GM18861 (cell line): Measurements from ENCODE around the gene PLAGL2.
"Not testable (repeated sequence)": the region's sequence is repeated elsewhere in the genome, so short reads cannot be mapped to it uniquely, and the experiment has no call there.

ENCODE experiments used
- ATAC-seq: cut with Tn5 transposase; IDR thresholded peaks from one replicate; pipeline ENCODE4 v1.9.1; 2021; ENCODE audit not compliant: unreplicated experiment

The PLAGL2 gene

GRCh38 chr20:32183947-32184635 lies 23.5 kb downstream of the PLAGL2 start:
- no peak for ATAC-seq

GRCh38 chr20:32181606-32182005 lies 25.9 kb downstream of the PLAGL2 start:
- ATAC-seq: no peak

- no peak for ATAC-seq
These were observed 27.6 kb downstream of the PLAGL2 start for GRCh38 chr20:32179934-32180333.

DNA sequence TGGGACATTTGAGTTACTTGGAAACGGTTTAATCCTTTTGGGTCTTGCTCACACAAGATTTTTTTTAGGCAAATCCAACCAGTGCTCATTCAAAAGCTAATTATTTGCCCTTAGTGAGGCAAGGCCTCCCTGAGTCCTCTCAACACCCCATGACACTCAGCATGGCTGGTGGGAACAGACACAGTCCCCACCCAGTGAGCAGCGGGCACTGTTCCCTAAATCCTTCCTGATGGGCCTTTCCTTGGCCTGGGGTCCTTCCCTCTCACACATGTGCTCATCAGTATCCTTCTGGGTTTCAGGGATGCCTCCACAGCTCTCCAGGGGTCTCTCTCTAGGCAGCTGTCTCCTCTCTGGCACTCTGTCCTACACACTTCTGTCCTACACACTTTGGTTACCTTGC lies 28.0 kb downstream of the PLAGL2 start:
- no peak for ATAC-seq

DNA sequence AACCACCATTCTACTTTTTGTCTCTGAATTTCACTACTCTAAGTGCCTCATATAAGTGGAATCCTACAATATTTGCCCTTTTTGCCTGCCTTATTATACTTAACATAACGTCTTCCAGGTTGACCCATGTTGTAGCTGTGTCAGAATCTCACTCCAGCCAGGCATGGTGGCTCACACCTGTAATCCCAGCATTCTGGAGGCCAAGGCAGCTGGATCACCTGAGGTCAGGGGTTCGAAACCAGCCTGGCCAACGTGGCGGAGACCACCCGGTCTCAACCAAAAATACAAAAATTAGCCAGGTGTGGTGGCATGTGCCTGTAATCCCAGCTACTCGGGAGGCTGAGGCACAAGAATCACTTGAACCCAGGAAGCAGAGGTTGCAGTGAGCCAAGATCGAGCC lies 29.8 kb downstream of the PLAGL2 start:
- ATAC-seq: not testable (repeated sequence)

DNA sequence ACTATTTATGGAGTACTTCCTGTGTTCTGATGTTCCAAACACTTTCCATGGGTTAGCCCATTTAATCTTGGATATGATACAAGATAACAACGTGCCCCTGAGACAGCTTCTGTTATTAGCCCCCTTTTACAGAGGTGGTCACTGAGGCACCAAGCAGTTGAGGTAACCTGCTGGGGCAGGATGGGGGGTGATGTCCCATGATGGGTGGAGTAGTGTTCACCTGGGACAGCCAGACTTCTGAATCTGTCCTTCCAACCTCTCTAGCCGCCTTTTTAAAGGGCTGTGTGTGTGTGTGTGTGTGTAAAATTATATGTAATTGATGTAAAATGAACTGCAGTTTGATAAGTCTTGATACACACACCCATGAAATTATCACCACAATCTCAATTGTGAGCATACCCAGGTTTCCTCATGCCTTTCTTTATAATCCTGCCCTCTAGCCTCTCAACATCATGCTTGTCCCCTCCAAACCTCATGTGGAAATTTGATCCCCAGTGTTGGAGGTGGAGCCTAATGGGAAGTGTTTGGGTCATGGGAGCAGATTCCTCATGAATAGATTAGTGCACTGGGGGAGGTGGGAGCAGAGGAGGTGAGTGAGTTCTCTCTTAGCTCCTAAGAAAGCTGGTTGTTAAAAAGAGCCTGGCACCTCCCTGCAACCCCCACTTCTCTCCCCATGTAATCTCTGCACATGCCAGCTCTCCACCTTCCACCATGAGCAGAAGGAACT lies 39.2 kb downstream of the PLAGL2 start:
- ATAC-seq: no peak

DNA sequence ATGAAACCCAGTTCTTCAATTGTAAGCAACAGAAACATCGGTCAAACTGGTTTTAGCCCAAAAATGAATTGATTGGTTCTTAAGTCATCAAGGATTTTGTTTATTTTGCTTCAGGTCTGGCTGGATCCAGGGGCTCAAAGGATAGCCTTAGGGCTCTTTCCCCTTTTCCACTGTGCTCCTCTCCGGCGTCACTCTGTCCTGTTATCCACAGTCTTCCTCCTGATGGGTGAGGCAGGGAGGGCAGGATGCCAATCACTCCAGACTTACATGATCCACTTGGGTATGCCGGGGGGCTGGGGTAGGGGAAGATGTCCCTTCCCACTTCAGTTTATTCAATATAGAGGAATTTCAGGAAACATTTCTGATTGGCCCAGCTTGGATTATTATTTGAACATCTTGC lies 40.0 kb downstream of the PLAGL2 start:
- ATAC-seq: no peak

- no peak for ATAC-seq
These were observed 41.6 kb downstream of the PLAGL2 start for GRCh38 chr20:32165836-32166545.

- ATAC-seq: no peak
These were observed 42.4 kb downstream of the PLAGL2 start for GRCh38 chr20:32164984-32165735.

DNA sequence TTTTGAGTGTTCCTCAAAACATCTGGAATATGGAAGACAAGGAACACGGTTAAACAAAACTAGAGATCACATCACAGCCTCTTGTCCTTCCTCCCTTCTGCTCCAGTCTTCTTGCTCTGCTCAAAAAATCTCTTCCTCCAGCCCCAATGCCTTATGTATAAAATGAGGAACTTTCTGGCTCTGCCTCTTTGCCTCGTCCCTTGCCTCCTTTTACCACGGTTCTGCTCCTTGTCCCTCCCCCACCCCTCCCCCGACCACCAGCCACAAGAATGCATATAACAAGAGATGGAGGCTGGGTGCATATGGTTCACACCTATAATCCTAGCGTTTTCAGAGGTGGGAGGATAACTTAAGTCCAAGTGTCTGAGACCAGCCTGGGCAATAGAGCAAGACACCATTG lies 43.6 kb downstream of the PLAGL2 start:
- no peak for ATAC-seq

GRCh38 chr20:32162351-32162750 lies 45.2 kb downstream of the PLAGL2 start:
- no peak for ATAC-seq

GRCh38 chr20:32160341-32160740 lies 47.2 kb downstream of the PLAGL2 start:
- ATAC-seq: no peak

GRCh38 chr20:32159766-32160221 lies 47.7 kb downstream of the PLAGL2 start:
- no peak for ATAC-seq

- no peak for ATAC-seq
These were observed 48.4 kb downstream of the PLAGL2 start for GRCh38 chr20:32158943-32159660.

- ATAC-seq: no peak
These were observed 49.2 kb downstream of the PLAGL2 start for GRCh38 chr20:32158351-32158750.

DNA sequence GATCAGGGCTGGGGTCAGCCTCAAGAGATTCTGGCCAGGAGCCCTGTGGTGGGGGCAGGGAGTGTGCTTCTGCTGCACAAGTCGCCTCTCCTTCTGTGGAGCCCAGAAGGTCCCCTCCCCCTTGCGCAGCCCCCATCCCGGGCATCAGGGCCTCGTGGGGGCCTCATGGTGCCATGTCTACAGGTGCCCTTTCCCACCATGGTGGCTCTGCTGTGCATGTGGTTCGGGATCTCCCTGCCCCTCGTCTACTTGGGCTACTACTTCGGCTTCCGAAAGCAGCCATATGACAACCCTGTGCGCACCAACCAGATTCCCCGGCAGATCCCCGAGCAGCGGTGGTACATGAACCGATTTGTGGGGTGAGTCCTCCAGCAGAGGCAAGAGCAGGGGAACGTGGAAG lies 49.9 kb downstream of the PLAGL2 start:
- ATAC-seq: no peak

DNA sequence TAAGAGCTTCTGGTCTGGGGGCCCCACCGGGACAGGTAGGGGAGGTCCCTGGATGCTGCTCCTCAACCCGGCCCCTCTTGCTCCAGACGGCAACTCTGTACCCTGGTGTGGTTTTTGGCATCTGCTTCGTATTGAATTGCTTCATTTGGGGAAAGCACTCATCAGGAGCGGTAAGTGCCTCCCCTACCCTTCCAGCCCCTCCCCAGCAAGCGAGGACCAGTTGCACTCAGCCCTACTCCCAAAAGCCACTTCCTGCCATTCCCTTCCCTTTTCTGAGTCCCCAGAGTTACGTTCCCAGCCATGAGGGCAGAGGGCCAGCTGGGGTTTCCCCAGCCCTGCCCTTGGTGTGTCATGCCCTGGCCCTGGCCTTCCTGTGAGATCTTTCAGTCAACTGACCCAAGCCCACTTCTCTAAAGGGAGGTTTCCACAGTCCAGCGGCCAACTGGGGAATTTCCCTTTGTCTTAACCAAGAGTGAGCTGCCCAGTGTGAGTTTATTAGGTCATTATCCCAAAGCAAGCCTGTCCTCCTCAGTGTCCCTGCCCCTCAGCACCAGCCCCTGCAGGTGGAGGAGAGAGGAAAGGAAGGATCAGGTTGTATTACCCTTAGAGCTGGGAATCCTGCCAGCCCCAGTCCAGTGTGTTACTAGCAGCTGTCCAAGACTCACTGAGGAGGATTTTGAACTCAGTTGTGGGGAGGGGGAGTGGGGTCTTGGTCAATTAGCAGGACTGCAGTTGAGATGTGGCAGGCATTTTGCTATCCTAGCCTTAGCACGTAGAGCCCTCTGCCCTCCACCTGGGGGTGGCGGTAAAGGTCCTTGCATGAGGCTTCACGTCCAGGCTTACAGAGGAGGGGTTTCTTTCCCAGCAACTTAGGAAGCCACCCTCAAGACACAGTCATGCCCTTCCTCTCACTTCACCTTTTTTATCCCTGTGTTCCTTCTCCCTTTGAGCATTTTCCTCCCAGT lies 52.2 kb downstream of the PLAGL2 start:
- no peak for ATAC-seq

DNA sequence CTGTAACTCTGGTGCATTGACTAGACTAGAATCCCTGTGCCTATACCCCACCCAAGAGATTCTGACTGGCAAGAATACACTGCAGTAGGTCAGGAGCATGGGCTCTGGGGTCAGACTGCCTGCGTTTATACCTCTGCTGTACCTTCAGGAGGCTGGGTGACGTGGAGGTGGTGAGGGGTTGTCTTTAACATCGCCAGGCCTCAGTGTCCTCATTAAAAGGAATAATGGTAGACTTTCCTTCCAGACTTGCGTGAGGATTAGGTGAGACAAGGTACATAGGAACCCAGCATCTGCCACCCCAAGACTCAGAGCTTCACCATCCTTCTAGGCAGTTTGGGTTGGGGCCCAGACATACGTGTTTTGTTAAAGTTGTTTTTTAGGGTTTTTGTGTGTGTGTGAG lies 53.8 kb downstream of the PLAGL2 start:
- ATAC-seq: no peak

DNA sequence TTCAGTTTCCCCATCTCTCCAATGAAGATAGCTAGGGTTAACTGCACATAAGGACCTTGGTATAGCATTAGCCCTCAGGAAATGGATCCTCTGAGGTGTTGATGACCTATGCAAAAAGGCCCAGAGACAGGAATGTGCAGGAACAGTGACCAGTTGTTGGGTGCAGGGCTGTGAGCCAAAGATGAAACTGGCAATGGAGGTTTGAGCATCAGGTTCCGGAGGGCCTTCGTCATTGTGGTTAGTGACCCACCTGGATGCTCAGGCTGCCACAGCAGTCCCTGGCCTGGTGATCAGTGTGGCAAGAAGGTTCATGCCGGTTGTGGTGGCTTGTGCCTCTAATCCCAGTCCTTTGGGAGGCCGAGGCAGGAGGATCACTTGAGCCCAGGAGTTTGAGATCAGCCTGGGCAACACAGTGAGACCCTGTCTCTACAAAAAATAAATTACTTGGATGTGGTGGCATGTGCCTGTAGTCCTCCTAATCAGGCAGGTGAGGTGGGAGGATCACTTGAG lies 54.3 kb downstream of the PLAGL2 start:
- no peak for ATAC-seq
